Chondrocyte (in vitro differentiated cells): ENCODE data around the gene ATP5MK. TPM values are rescaled to one million over a fixed set of nuclear protein-coding genes. Genes with fewer than 3 reads are reported as not detected.
"Not testable (repeated sequence)": the region's sequence is repeated elsewhere in the genome, so short reads cannot be mapped to it uniquely, and the experiment has no call there.

Experiments used
- DNase-seq: peaks from one replicate; pipeline ENCODE4 v3.0.0; 2021; ENCODE audit warnings: mixed read lengths, low spot score
- H3K27ac Mint-ChIP-seq: one replicate; pipeline ENCODE4 v1.8.0; 2021; ENCODE audit warnings: mild to moderate bottlenecking, moderate library complexity, mixed read lengths; ENCODE audit not compliant: unreplicated experiment
- H3K27me3 Mint-ChIP-seq: 2 replicates; pipeline ENCODE4 v1.8.0; 2021; ENCODE audit warnings: low read depth, mixed read lengths
- H3K36me3 Mint-ChIP-seq: 2 replicates; pipeline ENCODE4 v1.8.0; 2021; ENCODE audit warnings: low read depth, mixed read lengths
- H3K4me1 Mint-ChIP-seq: 2 replicates; pipeline ENCODE4 v1.8.0; 2021; ENCODE audit warnings: low read depth, mild to moderate bottlenecking, mixed read lengths
- H3K4me3 Mint-ChIP-seq: one replicate; pipeline ENCODE4 v1.8.0; 2021; ENCODE audit warnings: mild to moderate bottlenecking, moderate library complexity, mixed read lengths; ENCODE audit not compliant: unreplicated experiment
- H3K9me3 Mint-ChIP-seq: 2 replicates; pipeline ENCODE4 v1.8.0; 2021; ENCODE audit warnings: low read depth, mixed read lengths
- CTCF ChIP-seq: fragments of 200-600 bp; sonication (generic); IDR thresholded peaks from 2 replicates; pipeline ENCODE4 v1.5.0; 2021; ENCODE audit warnings: antibody characterized with exemption, mild to moderate bottlenecking, moderate library complexity
- total RNA-seq: library from RNA; stranded (reverse); gene quantifications from 3 replicates; pipeline ENCODE4 v1.2.1, GENCODE V29; 2021

The ATP5MK gene
- total RNA-seq, 1 donor from 2014 or later, result 326 TPM

- peaks cover 7% of the 10 kb centered on the region for H3K36me3 Mint-ChIP-seq
- no peaks in the 10 kb centered on the region for H3K27me3 Mint-ChIP-seq
- no peak overlapping the region for H3K4me3 Mint-ChIP-seq
- no peak for DNase-seq
- H3K4me1 Mint-ChIP-seq, result no peaks in the 10 kb centered on the region
- no peak overlapping the region for H3K27ac Mint-ChIP-seq
- no peaks in the 10 kb centered on the region for H3K9me3 Mint-ChIP-seq
- TF ChIP-seq CTCF, result no peak
Observed at GRCh38 chr10:103382769-103383168, 13.5 kb downstream of the ATP5MK start.

- Mint-ChIP-seq H3K4me3 (no peak overlapping the region), H3K27ac (no peak overlapping the region), H3K9me3 (no peaks in the 10 kb centered on the region), H3K4me1 (peaks cover 3% of the 10 kb centered on the region), H3K36me3 (peaks cover 10% of the 10 kb centered on the region), H3K27me3 (no peaks in the 10 kb centered on the region)
- TF ChIP-seq CTCF, result no peak
- no peak for DNase-seq
Observed at GRCh38 chr10:103374263-103374662, 22.0 kb downstream of the ATP5MK start.

GRCh38 chr10:103373544-103373943 is 22.7 kb downstream of the ATP5MK start:
- Mint-ChIP-seq H3K36me3 (peaks cover 10% of the 10 kb centered on the region), H3K9me3 (no peaks in the 10 kb centered on the region), H3K4me3 (no peak overlapping the region), H3K27ac (no peak overlapping the region), H3K27me3 (no peaks in the 10 kb centered on the region), H3K4me1 (peaks cover 7% of the 10 kb centered on the region)
- no peak for TF ChIP-seq CTCF
- no peak for DNase-seq

- Mint-ChIP-seq H3K27ac (peak within 1 kb of the TSS; percentile 87), H3K4me1 (peaks cover 14% of the 10 kb centered on the region), H3K9me3 (no peaks in the 10 kb centered on the region), H3K4me3 (peak within 1 kb of the TSS; percentile 76), H3K36me3 (no peaks in the 10 kb centered on the region), H3K27me3 (no peaks in the 10 kb centered on the region)
- peak; percentile 96 for DNase-seq
- peak; percentile 46 for TF ChIP-seq CTCF
Observed at GRCh38 chr10:103367782-103368518, 28.3 kb downstream of the ATP5MK start, which contains the start of gene TAF5. Gene TAF5, plus strand, starts transcription at chr10:103367976. Its CDS starts 14 bp downstream, at chr10:103367990.

- Mint-ChIP-seq H3K27me3 (no peaks in the 10 kb centered on the region), H3K36me3 (no peaks in the 10 kb centered on the region), H3K4me1 (peaks cover 14% of the 10 kb centered on the region), H3K9me3 (no peaks in the 10 kb centered on the region), H3K27ac (peak overlapping the region; percentile 87), H3K4me3 (peak overlapping the region; percentile 76)
- DNase-seq, result no peak
- TF ChIP-seq CTCF, result no peak
Observed at GRCh38 chr10:103367379-103367781, 28.9 kb downstream of the ATP5MK start.

GRCh38 chr10:103360791-103361190 is 35.5 kb downstream of the ATP5MK start:
- H3K27ac Mint-ChIP-seq, H3K36me3 Mint-ChIP-seq, H3K9me3 Mint-ChIP-seq, H3K4me3 Mint-ChIP-seq, H3K27me3 Mint-ChIP-seq, H3K4me1 Mint-ChIP-seq: not testable (repeated sequence)
- peak; percentile 19 for DNase-seq

GRCh38 chr10:103359493-103359892 is 36.8 kb downstream of the ATP5MK start:
- not testable (repeated sequence) for H3K27ac Mint-ChIP-seq, H3K27me3 Mint-ChIP-seq

More at GRCh38 chr10:103359493-103359892, 36.8 kb downstream of the ATP5MK start:
- H3K36me3 Mint-ChIP-seq, H3K9me3 Mint-ChIP-seq, DNase-seq, H3K4me1 Mint-ChIP-seq, H3K4me3 Mint-ChIP-seq: not testable (repeated sequence)
